CD4-positive, alpha-beta T cell treated with Interleukin-21 for 1 hour (primary cell): Measurements from ENCODE around the gene OSBPL9.
A peak's percentile ranks its signal among the peaks of the same experiment; 100 is the strongest.
"Not testable (repeated sequence)": the region's sequence is repeated elsewhere in the genome, so short reads cannot be mapped to it uniquely, and the experiment has no call there.

Experiments
- DNase-seq: peaks from one replicate; pipeline ENCODE4 v3.0.0-alpha.2; 2020

OSBPL9 gene

GRCh38 chr1:51712590-51712989 lies 95.7 kb downstream of the OSBPL9 start:
- no peak for DNase-seq

GRCh38 chr1:51714374-51715019 lies 97.6 kb downstream of the OSBPL9 start:
- DNase-seq: no peak

DNA sequence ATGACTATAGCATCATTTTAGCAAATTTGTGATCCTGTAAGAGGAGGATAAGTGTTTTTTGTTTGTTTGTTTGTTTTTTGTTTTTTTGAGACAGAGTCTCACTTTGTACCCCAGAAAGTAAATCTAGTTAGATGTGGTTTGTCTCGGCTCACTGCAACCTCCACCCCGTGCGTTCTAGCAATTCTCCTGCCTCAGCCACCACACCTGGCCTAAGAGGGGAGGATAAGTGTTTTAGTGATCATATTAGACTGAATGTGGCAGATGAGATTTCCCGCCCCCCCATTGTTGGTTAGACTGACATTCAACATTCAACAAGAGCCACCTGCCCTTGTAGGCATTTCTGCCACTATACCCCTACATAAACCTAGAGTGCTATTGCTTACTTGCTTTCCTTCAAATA lies 98.5 kb downstream of the OSBPL9 start:
- DNase-seq: no peak

- DNase-seq: no peak
Observed at GRCh38 chr1:51716746-51717145, 99.9 kb downstream of the OSBPL9 start.

GRCh38 chr1:51717842-51718241 lies 101.0 kb downstream of the OSBPL9 start:
- DNase-seq: no peak

GRCh38 chr1:51719146-51719545 lies 102.3 kb downstream of the OSBPL9 start:
- DNase-seq: no peak

- no peak for DNase-seq
Observed at GRCh38 chr1:51724797-51725196, 107.9 kb downstream of the OSBPL9 start.

- DNase-seq: no peak
Observed at GRCh38 chr1:51726051-51726450, 109.2 kb downstream of the OSBPL9 start.

DNA sequence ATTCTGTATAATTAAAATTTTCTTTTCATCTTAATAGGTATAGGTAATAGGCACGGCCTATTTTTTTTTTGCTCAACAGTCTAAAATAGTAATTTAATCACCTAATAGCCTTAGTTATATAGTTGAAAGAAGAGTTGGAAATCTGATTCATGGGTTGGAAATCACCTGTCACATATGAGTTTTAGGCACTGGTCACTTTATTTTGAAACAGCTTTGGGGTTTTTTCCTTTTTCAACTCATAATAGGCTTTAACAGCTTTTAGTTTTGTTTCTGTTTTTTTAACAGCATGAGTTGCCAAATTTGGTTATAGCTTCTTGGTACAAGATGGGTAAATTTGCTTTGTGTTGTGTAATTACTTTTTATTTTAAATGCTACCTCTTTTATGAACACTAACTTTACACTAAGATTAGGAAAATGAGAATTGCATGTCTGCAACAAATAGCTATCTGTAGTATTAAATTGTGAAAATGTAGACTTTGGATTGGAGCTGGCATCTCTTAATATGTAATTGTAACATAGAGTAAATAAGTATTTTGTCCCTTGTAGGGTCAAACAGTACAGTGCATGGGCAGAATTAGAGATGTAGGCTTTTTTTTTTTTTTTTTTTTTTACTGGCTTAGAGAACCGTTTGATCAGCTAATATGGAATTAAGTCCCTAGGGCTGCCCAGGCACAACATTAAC lies 109.8 kb downstream of the OSBPL9 start:
- DNase-seq: no peak

- DNase-seq: no peak
Observed at GRCh38 chr1:51727366-51727765, 110.5 kb downstream of the OSBPL9 start.

DNA sequence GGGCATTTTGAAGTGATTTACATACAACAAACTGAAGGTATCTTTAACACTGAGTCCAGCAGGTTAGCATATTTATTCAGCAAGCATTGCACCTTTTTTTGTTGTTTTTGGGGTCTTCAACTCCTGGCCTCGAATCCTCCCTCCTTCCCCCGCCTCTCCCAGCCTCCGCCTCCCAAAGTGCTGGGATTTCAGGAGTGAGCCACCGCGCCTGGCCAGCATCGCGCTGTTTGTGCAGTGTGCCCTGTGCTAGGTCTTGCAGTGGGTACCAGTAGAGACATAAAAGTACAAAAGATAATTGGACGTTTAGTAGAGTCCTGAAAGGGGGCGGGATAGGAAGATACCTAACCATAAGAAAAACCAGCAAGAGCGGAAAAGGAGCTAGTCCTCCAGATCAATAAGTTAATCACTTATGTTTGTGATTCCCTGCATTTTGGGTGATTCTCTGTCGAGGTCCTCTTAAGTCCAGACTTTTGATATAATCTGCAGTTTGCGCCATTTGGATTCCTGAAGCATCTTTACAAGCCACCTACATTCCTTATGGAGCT lies 111.8 kb downstream of the OSBPL9 start:
- no peak for DNase-seq

GRCh38 chr1:51729156-51729823 lies 112.4 kb downstream of the OSBPL9 start:
- DNase-seq: peak; percentile 97

DNA sequence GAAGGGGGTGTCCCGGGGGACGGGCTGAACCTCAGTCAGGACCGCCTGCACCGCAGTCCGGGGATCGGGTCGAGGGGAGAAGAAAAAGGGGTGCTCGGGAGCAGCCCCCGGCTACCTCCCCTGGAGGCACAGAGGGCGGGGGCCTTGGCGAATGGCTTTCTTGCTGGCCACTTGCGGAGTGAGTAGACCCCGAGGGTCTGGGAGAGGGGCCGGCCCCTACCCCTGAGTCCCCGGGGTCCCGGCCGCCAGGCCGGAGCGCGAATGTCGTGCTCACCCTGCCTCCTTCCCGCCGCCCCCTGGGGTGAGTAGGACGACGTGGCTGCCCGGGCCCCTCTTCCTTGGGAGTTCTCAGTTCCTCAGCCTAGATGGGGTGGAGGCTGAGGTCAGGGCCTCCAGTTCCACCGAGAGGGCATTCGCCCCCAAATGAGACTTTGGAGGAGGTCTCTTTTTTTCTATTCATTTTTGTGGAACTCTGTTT lies 113.0 kb downstream of the OSBPL9 start:
- no peak for DNase-seq

DNA sequence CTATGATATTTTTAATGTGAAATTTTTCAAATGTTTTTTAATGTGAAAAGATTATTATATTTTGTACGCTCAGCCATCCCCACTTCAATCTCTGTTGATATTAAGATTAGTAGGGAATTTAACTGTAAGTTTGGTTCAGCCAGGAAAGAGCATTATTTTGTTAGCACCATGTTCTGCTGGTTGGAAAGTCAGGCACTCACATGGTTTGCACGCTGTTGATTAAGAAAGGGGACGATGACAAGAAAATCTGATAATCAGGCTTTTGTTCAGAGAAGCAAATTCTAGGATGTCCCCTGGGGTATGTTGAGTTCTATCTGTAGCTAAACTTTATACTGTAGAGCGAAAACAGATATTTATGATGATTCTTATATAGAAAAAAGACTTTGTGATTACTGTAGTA lies 115.1 kb downstream of the OSBPL9 start:
- DNase-seq: no peak

DNA sequence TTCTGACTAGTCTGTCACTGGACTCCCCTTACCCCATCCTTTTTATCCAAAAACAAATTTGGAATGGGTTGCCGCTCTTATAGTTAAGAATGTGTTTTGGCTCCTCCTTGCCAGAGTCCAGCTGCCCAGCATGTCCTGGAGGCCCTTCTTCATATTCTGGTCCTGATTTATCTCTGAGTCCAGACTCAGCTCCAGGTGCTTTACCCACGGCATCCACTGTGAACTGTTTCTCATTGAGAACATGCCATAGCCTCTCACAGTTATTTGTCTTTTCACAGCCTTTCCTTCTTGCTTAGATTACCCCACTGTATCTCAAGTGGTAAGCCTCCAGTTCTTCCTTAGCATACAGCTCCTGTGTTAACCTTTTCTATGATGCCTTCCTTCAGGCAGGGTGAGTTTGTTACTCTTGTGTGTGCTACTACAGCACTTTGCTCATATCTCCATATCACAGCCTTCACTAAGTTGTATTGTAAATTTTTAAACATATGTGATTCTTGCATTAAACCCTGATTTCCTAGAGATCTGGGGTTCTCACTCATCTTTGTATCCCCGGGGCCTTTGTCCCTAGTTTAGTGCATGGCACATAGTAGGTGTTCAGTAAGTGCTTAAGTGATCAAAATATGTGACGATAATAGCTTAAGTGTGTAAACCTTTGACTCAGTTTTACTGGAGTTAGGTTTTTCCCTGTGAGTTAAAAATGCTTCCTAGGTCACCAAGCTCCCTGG lies 116.0 kb downstream of the OSBPL9 start:
- no peak for DNase-seq

DNA sequence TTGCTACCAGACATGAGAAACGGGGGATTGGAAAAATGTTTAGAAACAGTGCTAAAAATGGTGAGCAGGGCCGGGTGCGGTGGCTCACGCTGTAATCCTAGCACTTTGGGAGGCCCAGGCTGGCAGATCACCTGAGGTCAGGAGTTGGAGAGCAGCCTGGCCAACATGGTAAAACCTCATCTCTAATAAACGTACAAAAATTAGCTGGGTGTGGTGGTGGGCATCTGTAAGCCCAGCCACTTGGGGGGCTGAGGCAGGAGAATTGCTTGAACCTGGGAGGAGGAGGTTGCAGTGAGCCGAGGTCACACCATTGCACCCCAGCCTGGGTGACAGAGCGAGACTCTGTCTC lies 116.5 kb downstream of the OSBPL9 start:
- DNase-seq: not testable (repeated sequence)

DNA sequence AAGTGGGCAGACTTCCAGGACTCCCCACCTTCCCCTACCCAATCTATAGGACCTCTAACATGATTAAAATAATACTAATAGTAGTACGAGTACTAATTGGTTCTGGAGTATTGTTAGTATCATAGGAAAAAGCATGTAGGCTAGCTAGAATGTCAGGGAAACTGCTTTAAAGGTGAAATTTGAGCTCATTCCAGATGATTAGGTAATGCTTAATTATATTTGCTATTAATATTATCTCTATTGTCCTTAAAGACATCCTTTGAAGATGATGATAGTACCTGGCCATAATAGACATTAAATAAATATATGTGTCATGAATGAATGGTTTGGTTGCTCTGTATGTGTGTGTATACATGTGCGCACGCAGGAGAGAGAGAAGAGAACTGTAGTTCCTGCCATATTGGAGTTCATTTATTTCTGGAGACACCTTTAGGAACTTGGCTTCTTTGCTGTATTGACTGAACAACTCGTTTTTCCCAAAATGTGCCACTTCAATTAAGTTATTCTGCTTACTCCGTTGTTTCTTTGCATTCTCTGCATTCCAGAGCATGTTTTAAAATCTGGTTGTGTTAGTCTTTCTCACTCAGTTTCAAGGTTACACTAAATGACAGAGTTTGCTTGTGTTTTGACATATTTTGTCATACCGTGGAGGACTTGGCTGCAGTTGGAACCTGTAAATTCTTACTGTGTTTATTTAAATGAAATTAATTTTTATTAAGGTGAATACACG lies 117.1 kb downstream of the OSBPL9 start:
- DNase-seq: no peak

DNA sequence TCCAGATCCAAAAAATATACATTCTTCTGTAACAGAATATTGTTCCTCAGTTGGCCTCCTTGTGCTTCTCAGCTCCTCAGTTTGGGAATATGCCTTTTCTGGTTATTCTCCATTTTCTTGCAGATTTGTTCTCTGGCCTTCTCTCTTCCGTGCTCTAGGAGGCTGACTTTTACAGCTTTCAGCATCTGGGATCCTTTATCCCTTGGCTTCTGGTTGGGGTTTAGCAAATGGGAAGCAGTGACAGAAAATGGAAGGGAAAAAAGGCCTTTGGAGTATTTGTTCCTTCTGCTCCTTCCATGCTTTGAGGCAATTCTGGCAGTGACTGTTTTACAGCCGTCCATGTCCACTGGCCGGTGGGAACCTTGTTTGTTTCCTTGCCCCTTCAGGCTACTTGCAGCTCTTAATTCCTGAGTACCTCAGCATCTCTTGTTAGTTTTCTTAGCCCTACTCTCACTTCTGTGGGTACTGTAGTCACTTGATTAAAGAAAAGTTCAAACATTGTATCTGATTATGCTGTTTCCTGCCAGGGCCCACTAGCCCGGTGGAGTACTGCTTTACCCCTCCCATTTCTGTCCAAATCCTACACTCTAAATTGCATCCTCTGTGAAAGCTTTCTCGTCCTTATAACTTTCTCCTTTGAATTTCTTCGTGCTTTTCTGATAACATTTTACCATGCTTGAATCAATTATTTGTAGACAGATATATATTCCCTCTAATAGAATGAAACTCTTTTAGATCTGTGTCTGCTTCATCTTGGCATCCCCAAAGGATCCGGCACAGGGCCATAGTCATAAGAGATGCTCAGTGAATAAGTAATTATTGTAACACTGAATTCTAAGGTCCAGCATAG lies 118.2 kb downstream of the OSBPL9 start:
- DNase-seq: no peak

- no peak for DNase-seq
Observed at GRCh38 chr1:51735746-51736254, 118.9 kb downstream of the OSBPL9 start.

GRCh38 chr1:51736702-51737101 lies 119.8 kb downstream of the OSBPL9 start:
- DNase-seq: no peak

DNA sequence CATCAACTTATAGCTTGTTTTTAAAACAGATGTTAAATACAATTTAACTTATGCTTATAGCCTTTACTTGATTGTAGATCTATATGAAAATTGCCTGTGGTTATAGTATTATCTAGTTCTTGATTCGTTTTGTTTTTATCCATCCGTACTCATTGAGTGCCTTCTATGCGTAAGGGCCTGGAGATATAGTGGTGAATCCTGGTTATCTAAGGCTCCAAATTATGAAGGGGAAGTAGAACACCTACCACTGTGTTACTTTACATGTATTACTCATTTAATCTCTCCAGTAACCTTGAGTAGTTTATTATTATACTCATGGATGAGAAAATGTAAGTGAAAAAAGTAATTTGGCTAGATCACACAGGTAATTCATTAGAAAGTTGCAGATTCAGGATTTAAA lies 121.8 kb downstream of the OSBPL9 start:
- DNase-seq: no peak
